GM18873 (cell line): Measurements from ENCODE around the gene TP63.
"Not testable (repeated sequence)": the region's sequence is repeated elsewhere in the genome, so short reads cannot be mapped to it uniquely, and the experiment has no call there.

Experiments
- ATAC-seq: cut with Tn5 transposase; IDR thresholded peaks from one replicate; pipeline ENCODE4 v1.9.1; 2021; ENCODE audit warnings: mild to moderate bottlenecking, moderate library complexity, moderate number of reproducible peaks; ENCODE audit not compliant: unreplicated experiment, low FRiP score

Gene TP63

DNA sequence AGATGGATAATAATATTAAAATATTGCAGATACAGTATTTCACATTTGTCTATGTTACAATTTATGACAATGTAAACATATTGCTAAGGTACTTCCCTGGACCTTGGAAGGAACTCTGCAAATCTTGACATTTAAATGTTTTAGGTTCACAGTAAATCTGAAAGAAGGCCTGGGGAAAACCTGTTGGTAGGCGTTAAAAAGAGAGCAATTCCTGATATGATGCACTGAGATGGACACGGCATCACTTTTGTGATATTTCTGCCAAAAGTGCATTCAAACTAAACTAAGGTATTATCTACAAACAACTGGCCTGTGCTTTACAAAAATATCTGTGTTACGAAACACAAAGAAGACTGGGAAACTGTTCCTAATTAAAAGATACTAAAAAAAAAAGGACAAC, 6.1 kb upstream of the TP63 start:
- ATAC-seq: no peak

DNA sequence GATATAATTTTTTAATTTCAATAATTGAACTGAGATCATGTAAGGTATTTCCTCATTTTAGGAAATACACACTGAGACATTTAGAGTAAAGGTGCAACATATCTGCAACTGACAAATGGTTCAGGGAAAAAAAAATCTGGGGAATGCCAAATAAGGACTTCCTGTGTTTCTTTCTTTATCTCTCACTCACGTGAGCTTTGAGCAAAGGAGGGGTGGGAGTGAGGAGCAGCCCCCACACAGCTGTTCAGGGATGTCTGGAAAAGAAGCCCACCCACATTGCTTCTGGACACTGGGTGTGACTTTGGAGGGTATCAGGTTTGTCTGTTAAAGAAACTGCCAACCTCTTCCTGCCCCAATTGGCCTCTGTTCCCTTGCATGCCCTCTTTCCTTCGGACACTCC, 5.6 kb upstream of the TP63 start:
- no peak for ATAC-seq

DNA sequence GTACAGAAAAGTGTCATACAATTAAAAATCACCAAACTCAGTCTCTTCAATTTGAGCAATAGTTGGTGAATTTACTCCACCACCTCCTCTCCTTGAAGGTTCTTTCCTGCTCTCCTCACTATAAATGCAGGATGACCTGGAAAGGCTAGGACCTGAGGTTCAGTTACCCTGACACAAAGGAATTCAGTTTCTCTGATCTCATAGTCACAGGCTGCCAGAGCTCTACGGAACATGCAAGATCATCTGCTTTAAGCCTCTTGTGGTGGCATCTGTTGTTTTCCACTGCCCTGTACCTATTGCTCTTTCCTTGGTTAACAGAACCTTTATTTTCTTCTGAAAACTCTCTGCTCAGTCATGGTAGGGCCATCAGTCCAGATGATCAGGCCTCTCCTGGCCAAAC, 4.9 kb upstream of the TP63 start:
- no peak for ATAC-seq

DNA sequence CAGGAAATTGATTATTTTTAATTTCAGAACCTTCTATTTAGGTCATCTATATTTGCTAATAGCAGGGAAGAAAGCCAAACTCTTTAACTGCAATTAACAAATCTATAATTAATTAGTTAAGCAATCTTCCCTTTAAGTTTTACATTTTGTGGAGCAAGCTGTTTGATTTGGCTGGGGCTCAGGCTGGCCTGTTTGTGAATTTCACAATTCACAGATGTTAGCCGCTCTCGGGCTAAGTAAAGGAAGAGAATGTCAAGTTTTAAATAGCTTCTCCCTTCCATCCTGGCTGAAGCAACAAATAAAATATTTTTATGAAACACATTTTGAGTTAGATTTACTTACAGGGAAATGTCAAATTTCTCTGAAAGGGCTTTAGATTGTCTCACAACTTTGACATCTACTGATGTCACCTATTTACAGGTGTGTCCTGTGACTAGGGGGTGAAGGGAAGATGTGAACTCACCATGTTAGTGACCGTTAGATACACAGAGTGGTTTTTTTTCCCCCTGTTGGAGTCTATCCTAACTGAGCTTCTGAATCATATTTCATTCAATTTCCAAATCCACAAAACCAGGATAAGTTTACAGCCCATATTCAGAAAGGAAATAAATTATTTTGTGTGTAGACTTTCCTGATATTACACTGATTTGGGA, 1.3 kb upstream of the TP63 start:
- ATAC-seq: no peak

DNA sequence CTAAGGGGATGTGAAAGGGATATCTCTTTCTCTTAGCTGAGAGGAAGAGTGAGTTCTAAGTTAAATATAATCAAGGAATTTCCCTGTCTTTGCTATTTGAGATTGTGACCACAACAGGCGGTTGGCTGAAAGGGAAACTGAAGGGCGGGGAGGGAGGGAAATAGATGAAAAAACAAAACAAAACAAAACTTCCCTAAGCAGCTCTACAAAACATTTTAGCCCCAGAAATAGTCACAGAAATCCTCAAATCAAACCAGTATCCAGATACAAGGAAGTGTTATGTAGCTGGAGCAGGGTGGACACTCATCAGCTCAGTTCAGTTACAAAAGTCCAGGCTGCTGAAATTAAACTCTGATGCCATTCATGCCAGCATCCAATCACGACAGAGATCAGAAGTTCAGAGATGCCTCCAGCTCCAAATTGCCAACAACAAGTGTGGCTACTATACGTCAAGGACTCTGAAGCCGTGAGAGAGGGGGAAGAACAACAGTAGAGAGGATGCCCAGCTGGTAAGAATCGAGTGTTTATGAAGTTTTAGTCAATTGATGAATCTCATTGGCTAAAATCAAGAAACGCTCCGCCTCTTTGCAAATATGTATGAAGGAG, 319 bp upstream of the TP63 start:
- ATAC-seq: peak; percentile 48

DNA sequence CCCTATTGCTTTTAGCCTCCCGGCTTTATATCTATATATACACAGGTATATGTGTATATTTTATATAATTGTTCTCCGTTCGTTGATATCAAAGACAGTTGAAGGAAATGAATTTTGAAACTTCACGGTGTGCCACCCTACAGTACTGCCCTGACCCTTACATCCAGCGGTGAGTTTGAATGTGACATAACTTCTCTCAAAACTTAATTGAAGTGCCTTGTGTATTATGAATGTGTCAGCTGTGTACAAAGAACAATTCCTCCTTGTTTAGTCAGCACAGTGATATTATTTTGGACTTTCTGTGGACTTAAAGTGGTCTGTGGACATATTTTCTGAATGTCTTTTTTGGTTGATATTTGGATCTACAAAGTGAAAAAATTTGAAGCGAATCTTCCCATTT, 220 bp downstream of the TP63 start:
- ATAC-seq: no peak

DNA sequence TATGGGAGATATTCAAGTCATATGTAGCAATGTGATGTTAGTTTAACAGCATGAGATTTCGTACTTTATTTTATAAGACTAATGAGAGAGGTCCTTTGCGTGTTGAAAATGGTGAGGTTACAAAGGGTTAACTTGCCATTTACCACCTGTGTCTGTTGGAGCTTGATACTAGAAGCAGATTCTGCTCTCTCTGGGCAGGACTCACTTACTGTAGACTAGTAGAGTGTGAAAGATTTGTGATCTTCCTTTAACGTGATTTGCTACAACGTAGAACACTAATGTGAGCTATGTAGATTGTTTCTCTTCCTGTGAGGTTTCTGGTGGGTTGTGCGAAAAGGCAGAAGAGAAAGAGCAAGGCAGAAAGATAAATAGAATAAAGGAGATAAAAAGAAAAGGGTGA, 1.1 kb downstream of the TP63 start:
- ATAC-seq: no peak

DNA sequence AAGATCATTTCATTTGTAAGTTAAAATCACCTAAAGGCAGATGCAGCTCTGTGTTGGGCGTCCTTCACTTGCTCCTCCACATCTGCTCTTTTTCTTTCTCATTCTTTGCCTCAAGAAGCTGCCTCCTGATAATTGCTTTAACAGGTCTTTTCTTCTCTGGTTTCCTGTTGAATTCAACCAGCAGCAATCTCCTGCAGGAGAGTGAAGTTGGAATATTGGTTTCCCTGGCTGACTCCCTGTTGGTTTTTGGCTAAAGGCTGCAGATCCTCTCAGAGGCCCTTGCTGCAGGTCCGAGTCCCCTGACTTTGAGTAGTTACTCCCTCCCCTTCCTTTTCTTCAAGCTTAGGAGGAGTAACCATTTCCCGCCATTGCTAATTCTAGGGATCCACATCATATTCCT, 4.2 kb downstream of the TP63 start:
- no peak for ATAC-seq

DNA sequence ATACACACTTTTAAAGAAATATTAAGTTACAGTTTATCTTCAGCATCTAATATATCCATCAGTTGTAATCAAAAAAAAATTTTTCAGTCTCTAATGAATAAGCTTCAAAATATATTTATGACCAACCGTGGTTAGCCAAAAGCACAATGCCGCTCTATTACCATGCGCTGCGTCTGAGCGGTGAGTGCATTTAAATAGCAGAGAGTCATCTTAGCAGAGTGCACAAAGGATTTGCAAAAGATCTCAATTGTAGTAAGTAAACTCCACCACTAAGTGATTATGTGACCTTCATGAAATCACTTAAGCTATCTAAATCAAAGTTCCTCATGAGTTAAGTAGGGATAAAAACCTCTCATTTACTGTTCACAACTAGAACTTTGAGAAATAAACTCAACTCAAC, 4.9 kb downstream of the TP63 start:
- ATAC-seq: no peak

DNA sequence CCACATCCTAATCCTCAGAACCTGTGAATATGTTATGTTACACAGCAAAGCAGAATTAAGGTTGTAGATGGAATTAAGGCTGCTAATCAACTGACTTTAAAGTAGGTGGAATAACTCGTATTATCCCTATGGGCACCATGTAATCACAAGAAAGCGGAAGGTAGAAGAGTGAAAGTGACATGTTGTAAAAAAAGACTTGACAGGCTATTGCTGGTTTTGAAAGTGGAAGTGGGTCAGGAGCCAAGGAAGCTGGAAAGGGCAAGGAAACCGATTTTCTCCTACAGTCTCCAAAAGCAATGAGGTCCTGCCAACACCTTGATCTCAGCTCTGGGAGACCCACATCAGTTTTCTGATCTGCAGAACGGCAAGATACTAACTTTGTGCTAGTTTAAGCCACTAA, 6.6 kb downstream of the TP63 start:
- ATAC-seq: no peak

DNA sequence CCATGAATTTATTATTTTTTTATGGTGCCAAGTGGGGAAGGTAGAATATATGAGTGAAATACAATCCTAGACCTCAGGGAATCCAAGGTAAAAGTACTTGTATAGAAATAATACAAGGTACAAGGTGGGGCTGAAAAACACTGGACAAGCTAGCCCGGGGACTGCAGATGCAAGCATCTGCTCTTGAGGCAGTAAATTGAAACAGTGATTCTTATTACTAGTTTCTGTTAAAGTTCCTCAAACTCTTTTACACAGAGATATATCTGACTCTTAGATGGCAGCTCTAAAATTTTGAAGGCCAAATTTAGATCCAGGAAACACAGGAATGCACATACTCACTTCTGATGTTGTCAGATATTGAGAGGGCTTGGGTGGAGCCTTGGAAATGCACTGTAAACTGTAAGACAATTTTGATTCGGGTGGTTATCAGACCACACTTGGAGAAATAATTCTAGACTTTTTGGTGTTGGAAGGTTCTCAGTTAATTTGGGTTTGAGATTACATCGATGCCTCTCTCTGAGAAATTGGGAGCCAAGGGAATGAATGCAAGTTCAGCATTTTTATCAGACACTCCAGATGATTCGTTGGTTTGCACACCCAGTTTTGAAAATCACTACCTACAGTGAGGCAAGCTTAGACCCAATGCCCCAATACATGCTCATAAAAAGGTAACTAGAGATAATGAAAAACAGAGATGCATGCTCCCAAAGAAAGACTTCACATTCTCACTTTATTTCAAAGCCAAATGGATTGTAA, 7.3 kb downstream of the TP63 start:
- ATAC-seq: no peak

DNA sequence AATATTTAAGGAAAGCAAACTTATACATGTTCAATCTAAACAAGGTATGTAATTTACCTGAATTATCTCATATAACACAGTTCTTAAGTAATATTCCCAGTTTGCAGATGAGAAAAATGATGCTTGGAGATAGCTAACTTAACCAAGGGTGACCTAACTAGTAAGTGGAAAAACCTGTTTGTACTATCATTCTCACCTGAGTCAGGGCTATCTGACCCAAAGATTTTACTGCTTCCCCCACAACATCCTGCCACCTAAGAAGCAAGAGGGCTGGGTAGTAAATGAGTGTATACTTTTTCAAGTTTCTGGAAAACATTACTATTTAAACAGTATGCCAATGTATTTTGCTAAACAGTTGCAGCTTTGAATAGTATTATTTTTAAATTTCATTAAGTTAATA, 10.6 kb downstream of the TP63 start:
- ATAC-seq: peak; percentile 67

DNA sequence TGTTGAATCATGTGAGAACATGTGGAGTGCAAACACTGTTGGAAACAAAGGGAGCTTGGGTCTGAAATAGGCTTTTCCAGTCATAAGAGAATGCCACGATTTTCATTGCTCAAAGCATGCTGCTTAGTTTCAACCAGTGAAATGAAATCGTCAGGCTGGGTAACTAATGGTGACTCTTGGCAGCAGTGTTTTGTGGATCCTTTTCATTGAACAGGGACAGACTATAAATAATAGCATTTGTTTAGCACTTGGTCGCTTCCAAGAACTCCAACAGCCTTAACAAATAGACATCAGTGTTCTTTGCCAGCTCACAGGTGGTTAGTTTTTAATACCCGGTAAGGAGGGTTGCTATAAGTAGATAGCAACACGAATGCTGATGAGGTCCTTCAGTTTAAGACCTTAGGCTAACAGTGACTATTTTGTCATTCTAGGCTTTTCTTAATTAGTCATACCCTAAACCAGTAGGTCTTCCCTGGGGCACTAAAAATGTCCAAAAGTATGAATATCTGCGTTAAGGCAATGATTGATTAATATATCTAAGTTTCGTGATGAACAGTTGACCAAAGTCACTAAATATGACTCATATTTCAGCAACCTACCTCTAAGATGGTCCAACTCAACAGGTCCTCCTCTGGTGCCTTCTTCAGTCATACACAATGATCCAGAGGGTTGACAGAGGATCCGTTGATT, 15.8 kb downstream of the TP63 start:
- no peak for ATAC-seq

DNA sequence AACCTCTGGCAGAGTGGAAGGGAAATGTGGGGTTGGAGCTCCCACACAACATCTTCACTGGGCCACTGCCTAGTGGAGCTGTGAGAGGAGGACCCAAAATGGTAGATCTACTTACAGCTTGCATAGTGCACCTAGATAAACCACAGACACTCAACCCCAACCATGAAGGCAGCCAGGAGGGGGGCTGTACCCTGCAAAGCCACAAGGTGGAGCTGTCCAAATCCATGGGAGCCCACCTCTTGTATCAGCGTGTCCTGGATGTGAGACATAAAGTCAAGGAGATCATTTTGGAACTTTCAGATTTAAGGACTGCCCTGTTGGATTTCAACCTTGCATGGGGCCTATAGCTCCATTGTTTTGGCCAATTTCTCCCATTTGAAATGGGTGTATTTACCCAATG, 20.9 kb downstream of the TP63 start:
- no peak for ATAC-seq

DNA sequence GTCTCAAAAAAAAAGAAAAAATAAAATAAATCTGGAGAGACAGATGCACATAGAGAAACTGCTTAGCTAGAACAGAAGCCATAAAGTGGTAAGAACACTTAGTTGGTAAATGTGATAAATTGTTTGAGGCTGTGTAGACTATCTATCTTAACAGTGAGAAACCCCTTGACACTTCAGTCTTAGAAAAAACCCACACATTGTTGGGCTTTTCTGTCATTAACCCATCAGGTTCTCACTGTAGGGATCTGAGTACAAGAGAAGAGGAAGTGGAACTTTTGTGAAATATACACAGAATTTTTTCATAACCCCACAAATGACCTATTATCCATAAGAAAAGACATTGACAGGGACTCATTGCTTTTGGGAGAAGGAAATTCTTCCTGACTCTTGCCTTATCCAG, 24.4 kb downstream of the TP63 start:
- no peak for ATAC-seq

DNA sequence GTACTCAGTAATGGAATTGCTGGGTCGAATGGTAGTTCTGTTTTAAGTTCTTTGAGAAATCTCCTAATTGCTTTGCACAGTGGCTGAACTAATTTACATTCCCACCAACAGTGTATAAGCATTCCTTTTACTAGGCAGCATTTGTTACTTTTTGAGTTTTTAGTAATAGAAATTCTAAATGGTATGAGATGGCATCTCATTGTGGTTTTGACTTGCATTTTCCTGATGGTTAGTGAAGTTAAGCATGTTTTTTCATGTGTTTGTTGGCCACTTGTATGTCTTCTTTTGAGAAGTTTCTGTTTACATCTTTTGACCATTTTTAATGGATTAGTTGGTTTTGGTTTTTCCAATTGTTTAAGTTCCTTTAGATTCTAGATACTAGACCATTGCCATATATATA, 28.4 kb downstream of the TP63 start:
- ATAC-seq: no peak

DNA sequence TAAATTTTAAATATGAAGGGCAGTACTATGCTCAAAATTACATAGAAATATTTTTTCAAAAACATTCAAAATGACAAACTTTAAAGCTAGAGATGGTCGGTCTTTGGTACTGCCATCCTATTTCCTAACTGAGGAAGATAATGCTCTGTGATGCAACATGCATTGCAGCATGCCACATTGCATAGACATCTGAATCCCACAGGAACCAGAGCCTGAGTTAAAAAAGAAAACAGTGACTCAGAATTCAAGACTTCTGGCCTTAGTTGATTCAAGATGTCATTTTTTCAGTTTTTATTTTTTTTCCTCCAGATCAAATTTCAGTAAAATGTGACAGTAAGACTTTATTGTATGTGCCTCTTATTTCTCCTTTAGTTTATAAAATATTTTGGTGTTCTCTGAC, 33.1 kb downstream of the TP63 start:
- ATAC-seq: no peak

DNA sequence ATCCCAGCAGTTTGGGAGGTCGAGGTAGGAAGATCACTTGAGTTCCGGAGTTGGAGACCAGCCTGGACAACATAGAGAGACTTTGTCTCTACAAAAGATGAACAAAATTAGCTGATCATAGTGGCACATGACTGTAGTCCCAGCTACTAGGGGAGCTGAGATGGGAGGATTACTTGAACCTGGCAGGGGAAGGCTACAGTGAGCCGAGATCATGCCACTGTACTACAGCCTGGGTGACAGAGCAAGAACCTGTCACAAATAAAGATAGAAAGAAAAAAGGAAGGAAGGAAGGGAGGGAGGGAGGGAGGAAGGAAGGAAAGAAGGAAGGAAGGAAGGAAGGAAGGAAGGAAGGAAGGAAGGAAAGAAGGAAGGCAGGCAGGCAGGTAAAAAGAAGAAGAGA, 41.2 kb downstream of the TP63 start:
- ATAC-seq: not testable (repeated sequence)

DNA sequence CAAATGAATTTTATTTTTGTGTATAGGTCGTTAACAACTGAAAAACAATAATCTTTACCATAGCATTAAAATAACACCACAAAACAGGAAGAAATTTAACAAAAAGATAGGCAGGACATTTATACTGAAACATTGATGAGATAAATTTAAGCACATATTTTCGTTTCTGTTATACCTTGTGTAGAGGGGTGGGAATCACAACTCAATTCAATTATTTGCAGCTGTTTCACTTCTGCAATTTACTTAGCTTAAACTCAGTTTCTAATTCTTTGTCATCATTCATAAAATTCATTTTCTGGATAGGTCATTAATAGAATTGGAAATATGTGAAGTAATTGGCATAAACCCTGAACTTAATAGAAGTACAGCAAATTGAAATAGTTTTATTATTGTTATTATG, 42.3 kb downstream of the TP63 start:
- peak; percentile 52 for ATAC-seq

DNA sequence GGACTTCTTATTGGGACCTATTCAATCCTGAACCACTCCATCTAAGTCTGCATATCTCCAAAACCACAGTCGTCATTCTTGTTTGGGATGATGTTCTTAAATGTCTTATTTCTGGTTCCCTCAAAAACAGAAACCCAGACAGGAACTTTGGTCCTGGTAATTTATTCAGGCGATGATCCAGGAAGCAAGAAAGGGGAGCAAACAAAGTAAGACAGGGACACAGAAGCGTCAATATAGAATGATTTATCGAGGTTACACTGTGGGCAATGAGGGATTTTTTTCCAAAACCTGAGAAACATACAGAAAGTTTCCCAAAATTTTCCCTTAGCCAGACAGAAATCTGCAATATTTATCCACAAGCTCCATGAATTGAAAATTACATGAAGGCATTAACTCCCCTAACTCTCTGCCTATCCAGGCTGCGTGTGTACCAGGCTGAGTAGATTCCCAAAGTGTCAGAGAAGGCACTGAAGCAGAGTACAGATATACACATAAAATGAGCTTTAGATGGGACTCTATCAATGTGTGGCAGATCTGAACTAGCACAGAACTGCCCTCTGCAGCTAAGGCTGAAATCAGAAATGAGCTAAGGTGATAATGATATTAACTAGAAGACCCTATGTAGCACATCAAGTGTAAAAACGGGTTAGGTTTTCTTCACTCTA, 43.2 kb downstream of the TP63 start:
- ATAC-seq: no peak

DNA sequence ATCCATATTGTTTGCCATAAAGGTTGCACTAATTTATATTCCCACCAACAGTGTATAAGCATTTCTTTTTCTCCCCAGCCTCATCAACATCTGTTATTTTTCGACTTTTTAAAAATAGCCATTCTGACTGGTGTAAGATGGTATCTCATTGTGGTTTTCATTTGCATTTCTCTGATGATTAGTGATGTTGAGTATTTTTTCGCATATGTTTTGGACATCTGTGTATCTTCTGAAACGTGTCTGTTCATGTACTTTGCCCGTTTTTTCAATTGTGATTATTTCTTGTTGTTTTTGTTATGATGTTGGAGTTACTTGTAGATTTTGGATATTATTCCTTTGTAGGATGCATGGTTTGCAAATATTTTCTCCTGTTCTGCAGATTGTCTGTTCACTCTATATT, 46.5 kb downstream of the TP63 start:
- no peak for ATAC-seq
